Lung (tissue), 12 donors: ENCODE data around the gene NTN3. TPM values are rescaled to one million over a fixed set of nuclear protein-coding genes. Genes with fewer than 3 reads are reported as not detected.
A peak's percentile ranks its signal among the peaks of the same experiment; 100 is the strongest.

Experiments
- ATAC-seq: fragments of 200-7000 bp; cut with Tn5 transposase; one replicate; pipeline ENCODE4 v1.9.1; 2020; ENCODE audit warnings: moderate number of reproducible peaks; ENCODE audit not compliant: insufficient read depth, low FRiP score
- DNase-seq, 3 donors: peaks; one replicate each; pipeline ENCODE4 v3.0.0-alpha.2; 2013 to 2017
- H3K27ac ChIP-seq, 2 donors: one replicate each; pipeline ENCODE4 v1.5.1; 2013; ENCODE audit warnings: mild to moderate bottlenecking in 2 of 2, moderate library complexity in 2 of 2, control low read depth in 1 of 2, inconsistent platforms in 1 of 2, low read depth in 1 of 2, low read length in 1 of 2
- H3K27me3 ChIP-seq, 3 donors: one replicate each; pipeline ENCODE4 v1.5.1; 2013; ENCODE audit warnings: low read length in 2 of 3; ENCODE audit not compliant: control insufficient read depth in 3 of 3, insufficient read depth in 3 of 3
- H3K36me3 ChIP-seq, 4 donors: one replicate each; pipeline ENCODE4 v1.5.1; 2013; ENCODE audit warnings: low read length in 4 of 4, mild to moderate bottlenecking in 1 of 4, moderate library complexity in 1 of 4; ENCODE audit not compliant: control insufficient read depth in 4 of 4, insufficient read depth in 4 of 4
- H3K4me1 ChIP-seq, 5 donors: one replicate each; pipeline ENCODE4 v1.5.1; 2013; ENCODE audit warnings: low read length in 5 of 5, mild to moderate bottlenecking in 2 of 5, moderate library complexity in 1 of 5; ENCODE audit not compliant: control insufficient read depth in 5 of 5, insufficient read depth in 5 of 5
- H3K4me3 ChIP-seq: one replicate; pipeline ENCODE4 v1.5.1; 2013; ENCODE audit warnings: mild to moderate bottlenecking, control low read depth, moderate library complexity
- H3K9ac ChIP-seq, 2 donors: one replicate each; pipeline ENCODE4 v1.5.1; 2013; ENCODE audit warnings: low read length in 2 of 2, control low read depth in 1 of 2; ENCODE audit not compliant: insufficient read depth in 1 of 2
- H3K9me3 ChIP-seq, 4 donors: one replicate each; pipeline ENCODE4 v1.5.1; 2013; ENCODE audit warnings: low read length in 3 of 4, mild to moderate bottlenecking in 1 of 4, moderate library complexity in 1 of 4; ENCODE audit not compliant: control insufficient read depth in 4 of 4, insufficient read depth in 3 of 4
- WGBS, 2 donors: extraction: QIAGEN DNeasy Blood & Tissue Kit; methylation state at CpG; one replicate each; pipeline ENCODE4 v1.1.7; 2013; 5-methylcytosine and 5-hydroxymethylcytosine counted together
- polyA plus RNA-seq, 2 donors: library from polyadenylated mRNA; stranded (reverse); fragments of 200-250 nt; gene quantifications; one replicate each; pipeline ENCODE4 v1.2.1, GENCODE V29; 2013
- total RNA-seq, 2 donors: library from RNA; depleted of rRNA in 1 of 2; stranded (reverse); fragments of >200 nt in 1 of 2; gene quantifications; one replicate each; pipeline ENCODE4 v1.2.1, GENCODE V29; 2014 to 2021
- TF ChIP-seq, protein P1 (sequence below): IDR thresholded peaks from 2 replicates; pipeline ENCODE4 v1.5.1; 2012; ENCODE audit warnings: mild to moderate bottlenecking; ENCODE audit errors: control extremely low read depth, extremely low read depth
- donor health status: control.
- donor health status: control.
- donor health status: Bipolar disorder and iron deficiency.
- donor health status: healthy.
- donor health status: DM: yes; HTN: yes; CAD: no.

The NTN3 gene
- total and polyA plus RNA-seq, 4 donors: 0.06 to 2.4 TPM; not detected in 2

DNA sequence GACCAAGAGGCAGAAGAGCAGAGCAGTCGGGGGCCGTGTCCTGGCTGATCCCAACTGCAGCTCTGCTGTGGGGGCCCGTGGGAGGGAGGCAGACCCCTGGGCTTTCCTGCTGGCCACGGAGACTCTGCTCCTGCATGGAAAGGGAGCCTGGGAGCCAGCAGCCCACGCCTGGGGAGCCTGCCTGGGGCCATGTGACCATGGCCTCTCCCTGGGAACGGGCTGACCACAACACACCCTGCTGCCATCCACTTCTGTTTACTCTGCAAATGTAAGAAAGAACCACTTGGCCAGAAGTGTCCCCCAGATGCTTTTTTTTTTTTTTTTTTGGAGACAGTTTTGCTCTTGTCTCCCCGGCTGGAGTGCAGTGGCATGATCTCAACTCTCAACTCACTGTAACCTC, 13.2 kb upstream of the NTN3 start:
- 68 to 86% methylated on average over 7 of the region's 7 CpGs for WGBS, 2 donors
- no peak overlapping the region for H3K9ac ChIP-seq
- no peaks in the 10 kb centered on the region for H3K27me3 ChIP-seq
- peaks cover 0 to 16% (median 0%) of the 10 kb centered on the region in 5 donors for H3K4me1 ChIP-seq
- no peak overlapping the region for H3K4me3 ChIP-seq
- DNase-seq (no peak), ATAC-seq (no peak)
- no peaks in the 10 kb centered on the region for H3K9me3 ChIP-seq
- H3K36me3 ChIP-seq: peaks cover 0 to 29% (median 6%) of the 10 kb centered on the region in 4 donors
- no peak overlapping the region for H3K27ac ChIP-seq
- TF ChIP-seq, protein P1, sequence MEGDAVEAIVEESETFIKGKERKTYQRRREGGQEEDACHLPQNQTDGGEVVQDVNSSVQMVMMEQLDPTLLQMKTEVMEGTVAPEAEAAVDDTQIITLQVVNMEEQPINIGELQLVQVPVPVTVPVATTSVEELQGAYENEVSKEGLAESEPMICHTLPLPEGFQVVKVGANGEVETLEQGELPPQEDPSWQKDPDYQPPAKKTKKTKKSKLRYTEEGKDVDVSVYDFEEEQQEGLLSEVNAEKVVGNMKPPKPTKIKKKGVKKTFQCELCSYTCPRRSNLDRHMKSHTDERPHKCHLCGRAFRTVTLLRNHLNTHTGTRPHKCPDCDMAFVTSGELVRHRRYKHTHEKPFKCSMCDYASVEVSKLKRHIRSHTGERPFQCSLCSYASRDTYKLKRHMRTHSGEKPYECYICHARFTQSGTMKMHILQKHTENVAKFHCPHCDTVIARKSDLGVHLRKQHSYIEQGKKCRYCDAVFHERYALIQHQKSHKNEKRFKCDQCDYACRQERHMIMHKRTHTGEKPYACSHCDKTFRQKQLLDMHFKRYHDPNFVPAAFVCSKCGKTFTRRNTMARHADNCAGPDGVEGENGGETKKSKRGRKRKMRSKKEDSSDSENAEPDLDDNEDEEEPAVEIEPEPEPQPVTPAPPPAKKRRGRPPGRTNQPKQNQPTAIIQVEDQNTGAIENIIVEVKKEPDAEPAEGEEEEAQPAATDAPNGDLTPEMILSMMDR: no peak

DNA sequence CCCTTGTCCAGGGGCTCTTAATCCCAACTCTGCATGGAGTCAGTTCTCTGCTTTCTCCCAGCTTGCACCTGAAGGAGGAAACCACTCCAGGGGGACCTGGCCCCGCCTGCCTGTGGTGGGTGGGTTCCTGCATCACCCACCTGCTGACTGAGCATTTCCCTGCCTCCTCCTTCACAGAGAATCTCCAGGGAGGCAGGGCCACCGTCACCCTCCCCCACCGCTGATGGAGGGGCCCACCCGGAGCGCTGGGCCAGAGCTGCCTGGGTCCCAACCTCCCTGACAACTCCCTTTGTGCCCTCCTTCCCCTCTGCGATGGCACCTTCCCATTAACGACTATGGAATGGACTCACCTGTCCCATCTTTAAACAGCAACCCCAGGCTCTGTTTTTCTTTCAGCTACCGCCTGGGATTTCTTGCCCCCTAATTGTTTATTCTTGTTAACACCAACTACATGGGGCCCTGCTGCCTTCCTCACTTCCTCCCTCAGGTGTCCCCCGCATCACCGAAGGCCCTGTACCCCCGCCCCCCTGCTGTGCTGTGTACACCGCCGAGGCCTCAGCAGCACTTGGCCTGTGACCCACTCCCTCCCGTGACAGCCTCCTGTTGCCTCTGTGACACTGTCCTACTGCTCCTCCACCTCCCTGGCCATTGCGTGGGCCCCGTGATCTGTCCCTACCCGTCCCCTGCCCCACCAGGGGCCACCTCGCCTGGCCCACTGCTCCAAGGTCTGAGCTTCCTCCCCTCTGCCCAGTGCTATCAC, 12.0 kb upstream of the NTN3 start:
- 29 to 34% methylated on average over 18 of the region's 18 CpGs for WGBS, 2 donors
- Histone ChIP-seq H3K27me3 (no peaks in the 10 kb centered on the region), H3K9me3 (no peaks in the 10 kb centered on the region), H3K27ac (no peak overlapping the region), H3K4me3 (no peak overlapping the region), H3K9ac (peak overlapping the region; percentile 43 to 74), H3K4me1 (peaks cover 0 to 16% (median 0%) of the 10 kb centered on the region in 5 donors), H3K36me3 (peaks cover 0 to 20% (median 1%) of the 10 kb centered on the region in 4 donors)
- TF ChIP-seq, protein P1: no peak
- ATAC-seq: no peak
- no peak for DNase-seq

DNA sequence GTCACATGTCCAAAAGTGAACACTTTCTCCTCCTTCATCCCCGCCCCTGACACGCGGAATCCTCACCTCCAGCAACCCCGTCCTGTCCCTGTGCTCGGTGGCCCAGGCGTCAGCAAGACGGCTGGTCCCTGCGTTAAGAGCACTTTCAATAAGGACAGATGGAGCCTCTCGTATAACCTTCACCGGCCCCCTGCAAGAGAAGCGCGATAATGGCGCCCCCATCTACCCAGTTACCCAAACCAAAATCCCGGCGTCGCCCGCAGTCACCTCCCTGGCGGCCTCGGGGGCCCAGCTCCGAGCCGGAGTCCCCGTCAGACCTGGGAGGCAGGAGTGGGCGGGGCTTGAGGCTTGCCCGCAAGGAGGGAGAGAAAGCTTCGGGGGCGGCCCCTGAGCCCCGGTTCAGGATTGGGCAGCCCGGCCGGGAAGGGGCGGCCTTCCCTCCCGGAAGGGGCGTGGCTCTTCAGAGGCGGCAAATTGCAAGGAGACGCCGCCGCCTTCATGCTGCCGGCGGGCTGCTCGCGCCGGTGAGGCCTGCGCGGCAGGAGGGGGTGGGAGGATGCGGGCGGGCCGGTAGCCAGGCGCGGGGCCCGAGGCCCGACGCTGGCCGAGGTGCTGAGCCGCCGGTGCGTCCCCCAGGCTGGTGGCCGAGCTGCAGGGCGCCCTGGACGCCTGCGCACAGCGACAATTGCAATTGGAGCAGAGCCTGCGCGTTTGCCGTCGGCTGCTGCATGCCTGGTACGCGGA, 11.3 kb upstream of the NTN3 start, which contains the start of gene TEDC2:
Gene TEDC2, plus strand, starts transcription at position 463 of the 744 bp plus-strand sequence. Its CDS starts 36 bp downstream, at position 499.
- peaks cover 0 to 17% (median 1%) of the 10 kb centered on the region in 4 donors for H3K36me3 ChIP-seq
- peak; percentile 97 for ATAC-seq
- peaks cover 0 to 16% (median 0%) of the 10 kb centered on the region in 5 donors for H3K4me1 ChIP-seq
- DNase-seq: peak; percentile 94 to 96 (median 96)
- H3K27me3 ChIP-seq: no peaks in the 10 kb centered on the region
- no peaks in the 10 kb centered on the region for H3K9me3 ChIP-seq
- H3K4me3 ChIP-seq: peak within 1 kb of the TSS; percentile 37
- WGBS, 2 donors: 1% methylated on average over 59 to 66 of the region's 66 CpGs
- peak within 1 kb of the TSS; percentile 43 to 74 for H3K9ac ChIP-seq
- peak within 1 kb of the TSS in 1 of 2 donors; percentile 20 for H3K27ac ChIP-seq
- TF ChIP-seq, protein P1: no peak
